BE2C (cell line): ENCODE data around the gene FAAH.

Experiments
- DNase-seq: peaks from one replicate; pipeline ENCODE4 v3.0.0-alpha.2; 2020
- H3K27me3 ChIP-seq: fragments of 250-450 bp; sonication (Bioruptor Pico); 2 replicates; pipeline ENCODE4 v1.5.1; 2020; ENCODE audit warnings: mild to moderate bottlenecking
- H3K36me3 ChIP-seq: fragments of 250-450 bp; sonication (Bioruptor Pico); 2 replicates; pipeline ENCODE4 v1.5.1; 2020; ENCODE audit warnings: mild to moderate bottlenecking
- H3K4me1 ChIP-seq: fragments of 250-450 bp; sonication (Bioruptor Pico); 2 replicates; pipeline ENCODE4 v1.5.1; 2020
- H3K4me3 ChIP-seq: 2 replicates; pipeline ENCODE4 v1.5.1; 2011; ENCODE audit warnings: low read depth, low read length
- H3K9me3 ChIP-seq: fragments of 250-450 bp; sonication (Bioruptor Pico); 2 replicates; pipeline ENCODE4 v1.5.1; 2020
- TF ChIP-seq, protein P1 (sequence below): IDR thresholded peaks from 2 replicates; pipeline ENCODE4 v1.5.1; 2012; ENCODE audit warnings: mild to moderate bottlenecking, low read depth, low read length

Gene FAAH

DNA sequence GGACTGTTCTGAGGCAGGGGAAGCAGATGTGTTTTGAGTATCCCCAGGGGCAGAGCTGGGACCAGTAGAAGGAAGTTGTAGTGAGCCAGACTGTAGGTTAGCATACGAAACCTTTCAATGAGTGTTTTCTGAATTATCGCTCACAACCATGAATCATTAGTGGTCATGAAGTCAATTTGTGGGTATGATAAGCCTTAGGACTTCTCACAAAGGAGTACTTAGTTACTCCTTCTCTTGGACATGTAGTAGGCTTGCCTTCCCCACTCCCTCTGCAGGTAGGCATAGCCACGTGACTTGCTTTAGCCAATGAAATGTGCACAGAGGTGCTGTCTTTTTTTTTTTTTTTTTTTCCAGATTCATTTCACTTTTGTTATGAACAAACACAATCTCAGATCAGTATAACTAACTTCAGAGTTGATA, 23.9 kb upstream of the FAAH start:
- TF ChIP-seq, protein P1, sequence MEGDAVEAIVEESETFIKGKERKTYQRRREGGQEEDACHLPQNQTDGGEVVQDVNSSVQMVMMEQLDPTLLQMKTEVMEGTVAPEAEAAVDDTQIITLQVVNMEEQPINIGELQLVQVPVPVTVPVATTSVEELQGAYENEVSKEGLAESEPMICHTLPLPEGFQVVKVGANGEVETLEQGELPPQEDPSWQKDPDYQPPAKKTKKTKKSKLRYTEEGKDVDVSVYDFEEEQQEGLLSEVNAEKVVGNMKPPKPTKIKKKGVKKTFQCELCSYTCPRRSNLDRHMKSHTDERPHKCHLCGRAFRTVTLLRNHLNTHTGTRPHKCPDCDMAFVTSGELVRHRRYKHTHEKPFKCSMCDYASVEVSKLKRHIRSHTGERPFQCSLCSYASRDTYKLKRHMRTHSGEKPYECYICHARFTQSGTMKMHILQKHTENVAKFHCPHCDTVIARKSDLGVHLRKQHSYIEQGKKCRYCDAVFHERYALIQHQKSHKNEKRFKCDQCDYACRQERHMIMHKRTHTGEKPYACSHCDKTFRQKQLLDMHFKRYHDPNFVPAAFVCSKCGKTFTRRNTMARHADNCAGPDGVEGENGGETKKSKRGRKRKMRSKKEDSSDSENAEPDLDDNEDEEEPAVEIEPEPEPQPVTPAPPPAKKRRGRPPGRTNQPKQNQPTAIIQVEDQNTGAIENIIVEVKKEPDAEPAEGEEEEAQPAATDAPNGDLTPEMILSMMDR = no peak
- no peak for DNase-seq
- no peak overlapping the region for H3K4me3 ChIP-seq
- no peaks in the 10 kb centered on the region for H3K4me1 ChIP-seq
- no peaks in the 10 kb centered on the region for H3K9me3 ChIP-seq
- no peaks in the 10 kb centered on the region for H3K36me3 ChIP-seq
- H3K27me3 ChIP-seq = no peaks in the 10 kb centered on the region

DNA sequence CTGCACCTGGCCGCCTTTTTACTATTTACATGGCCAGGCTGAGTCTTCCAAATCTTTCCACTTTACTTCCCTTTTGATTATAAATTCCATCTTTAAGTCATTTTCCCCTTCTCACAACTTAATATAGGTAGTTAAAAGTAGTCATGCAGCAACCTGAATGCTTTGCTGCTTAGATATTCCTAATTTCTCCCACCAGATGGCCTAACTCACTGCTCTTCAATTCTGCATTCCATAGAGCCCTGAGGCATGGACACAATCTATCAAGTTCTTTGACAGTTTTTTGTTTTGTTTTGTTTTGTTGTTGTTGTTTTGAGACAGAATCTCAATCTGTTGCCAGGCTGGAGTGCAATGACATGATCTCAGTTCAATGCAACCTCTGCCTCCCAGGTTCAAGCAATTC, 21.7 kb upstream of the FAAH start:
- DNase-seq = no peak
- Histone ChIP-seq H3K27me3 (no peaks in the 10 kb centered on the region), H3K9me3 (no peaks in the 10 kb centered on the region), H3K4me3 (no peak overlapping the region), H3K36me3 (no peaks in the 10 kb centered on the region), H3K4me1 (no peaks in the 10 kb centered on the region)
- TF ChIP-seq, protein P1 = no peak

DNA sequence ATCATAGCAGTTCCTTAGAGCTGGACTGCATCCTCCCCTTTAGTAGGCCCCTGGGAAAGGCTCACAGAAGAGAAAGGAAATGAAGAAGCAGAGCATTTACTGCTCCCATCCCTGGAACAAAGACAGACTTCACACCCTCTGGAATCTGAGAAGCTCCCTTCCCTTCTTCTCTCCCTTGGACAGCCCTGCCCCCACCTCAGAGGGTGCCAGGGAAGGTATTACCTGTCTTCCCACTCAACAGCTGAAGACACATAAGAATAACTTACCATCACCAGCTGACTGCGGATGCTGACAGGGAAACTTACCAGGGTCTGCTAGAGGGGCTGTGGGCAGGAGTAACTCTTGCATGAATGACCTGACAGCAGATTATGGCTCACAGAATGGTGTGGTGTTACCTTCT, 14.1 kb upstream of the FAAH start:
- H3K27me3 ChIP-seq = no peaks in the 10 kb centered on the region
- no peaks in the 10 kb centered on the region for H3K4me1 ChIP-seq
- H3K9me3 ChIP-seq = no peaks in the 10 kb centered on the region
- TF ChIP-seq, protein P1 = no peak
- DNase-seq = no peak
- H3K4me3 ChIP-seq = no peak overlapping the region
- H3K36me3 ChIP-seq = no peaks in the 10 kb centered on the region

DNA sequence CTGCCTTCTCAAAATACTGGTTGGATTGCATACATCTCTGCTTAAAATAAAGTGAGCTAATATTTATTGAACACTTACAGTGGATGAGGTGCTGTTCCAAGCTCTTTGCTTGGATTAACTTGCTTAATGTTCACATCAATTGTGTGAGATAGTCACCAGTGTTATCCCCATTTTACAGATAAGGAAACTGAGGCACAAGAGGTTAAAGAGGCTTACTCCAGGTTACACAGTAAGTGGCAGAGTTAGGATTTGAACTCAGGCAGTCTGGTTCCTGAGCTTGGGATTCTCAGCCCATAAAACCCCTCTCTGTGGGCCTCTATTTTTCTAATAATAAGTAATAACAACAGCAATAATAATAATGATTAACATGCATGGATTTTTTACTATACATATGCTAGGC, 13.6 kb upstream of the FAAH start:
- no peak overlapping the region for H3K4me3 ChIP-seq
- DNase-seq = no peak
- H3K27me3 ChIP-seq = no peaks in the 10 kb centered on the region
- H3K4me1 ChIP-seq = no peaks in the 10 kb centered on the region
- TF ChIP-seq, protein P1 = no peak
- no peaks in the 10 kb centered on the region for H3K36me3 ChIP-seq
- no peaks in the 10 kb centered on the region for H3K9me3 ChIP-seq

DNA sequence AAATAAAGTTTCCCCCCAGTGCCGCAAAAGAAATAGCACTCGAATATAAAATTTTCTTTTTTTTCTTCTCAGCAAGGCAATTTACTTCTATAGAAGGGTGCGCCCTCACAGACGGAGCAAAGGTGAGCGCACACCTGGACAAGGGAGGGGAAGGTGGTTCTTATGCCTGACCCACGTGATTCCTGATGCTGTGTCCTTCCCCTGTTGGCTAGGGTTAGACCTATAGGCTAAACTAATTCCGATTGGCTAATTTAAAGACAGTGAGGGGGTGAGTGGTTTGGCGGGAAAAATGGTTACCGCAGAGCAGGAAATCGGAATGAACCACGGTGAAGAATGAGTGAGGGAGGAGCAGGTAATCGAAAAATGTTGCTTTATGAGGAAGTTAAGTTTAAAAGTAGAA, 607 bp upstream of the FAAH start:
- TF ChIP-seq, protein P1 = no peak
- Histone ChIP-seq H3K9me3 (no peaks in the 10 kb centered on the region), H3K4me3 (no peak overlapping the region), H3K27me3 (no peaks in the 10 kb centered on the region), H3K4me1 (no peaks in the 10 kb centered on the region), H3K36me3 (no peaks in the 10 kb centered on the region)
- no peak for DNase-seq

DNA sequence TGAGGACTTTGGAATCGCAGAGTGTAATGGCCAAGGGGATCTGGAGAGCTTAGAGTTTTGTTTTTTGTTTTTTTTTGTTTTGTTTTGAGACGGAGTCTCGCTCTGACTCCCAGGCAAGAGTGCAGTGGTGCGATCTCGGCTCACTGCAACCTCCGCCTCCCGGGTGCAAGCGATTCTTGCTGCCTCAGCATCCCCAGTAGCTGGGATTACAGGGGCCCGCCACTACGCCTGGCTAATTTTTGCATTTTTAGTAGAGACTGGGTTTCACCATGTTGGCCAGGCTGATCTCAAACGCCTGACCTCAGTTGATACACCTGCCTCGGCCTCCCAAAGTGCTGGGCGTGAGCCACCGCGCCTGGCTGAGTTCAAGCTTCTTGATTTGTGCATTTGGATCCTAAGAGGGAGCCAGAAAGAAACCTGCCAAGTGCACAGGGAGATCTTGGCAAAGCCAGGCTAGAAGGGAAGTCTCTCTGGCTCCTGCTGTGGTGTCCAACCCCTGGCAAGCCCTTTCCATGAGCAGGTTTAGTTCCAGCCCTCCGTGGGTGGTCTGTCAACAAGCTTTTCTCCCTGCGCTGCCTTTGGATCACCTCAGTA, 852 bp downstream of the FAAH start:
- H3K9me3 ChIP-seq = no peaks in the 10 kb centered on the region

More for the DNA sequence above, 852 bp downstream of the FAAH start:
- Histone ChIP-seq H3K27me3 (no peaks in the 10 kb centered on the region), H3K36me3 (no peaks in the 10 kb centered on the region), H3K4me1 (no peaks in the 10 kb centered on the region), H3K4me3 (peak overlapping the region; percentile 48)
- TF ChIP-seq, protein P1 = no peak
- DNase-seq = no peak
